HG02870 (cell line): Measurements from ENCODE around the gene COPB1.

ENCODE experiments used
- ATAC-seq: cut with Tn5 transposase; IDR thresholded peaks from one replicate; pipeline ENCODE4 v1.9.1; 2021; ENCODE audit warnings: mild to moderate bottlenecking, moderate library complexity; ENCODE audit not compliant: unreplicated experiment

Gene COPB1

GRCh38 chr11:14518820-14519219 lies 19.2 kb upstream of the COPB1 start:
- no peak for ATAC-seq

GRCh38 chr11:14513800-14514199 lies 14.2 kb upstream of the COPB1 start:
- no peak for ATAC-seq

- ATAC-seq: no peak
These were observed 6.9 kb upstream of the COPB1 start for GRCh38 chr11:14506532-14506931.

GRCh38 chr11:14503023-14503422 lies 3.4 kb upstream of the COPB1 start:
- no peak for ATAC-seq

- no peak for ATAC-seq
These were observed 2.4 kb upstream of the COPB1 start for GRCh38 chr11:14502039-14502438.

GRCh38 chr11:14500181-14500651 lies 605 bp upstream of the COPB1 start:
- ATAC-seq: peak; percentile 43

- ATAC-seq: peak; percentile 5
These were observed 442 bp downstream of the COPB1 start for GRCh38 chr11:14499178-14499559.

GRCh38 chr11:14480716-14481115 lies 18.9 kb downstream of the COPB1 start:
- no peak for ATAC-seq

- no peak for ATAC-seq
These were observed 28.5 kb downstream of the COPB1 start for GRCh38 chr11:14471127-14471526.

GRCh38 chr11:14463623-14464022 lies 36.0 kb downstream of the COPB1 start:
- no peak for ATAC-seq

- ATAC-seq: no peak
These were observed 39.5 kb downstream of the COPB1 start for GRCh38 chr11:14460147-14460546.

- ATAC-seq: no peak
These were observed 41.2 kb downstream of the COPB1 start for GRCh38 chr11:14458377-14458776.

GRCh38 chr11:14455648-14456430 lies 43.8 kb downstream of the COPB1 start:
- ATAC-seq: no peak

GRCh38 chr11:14454861-14455632 lies 44.6 kb downstream of the COPB1 start:
- ATAC-seq: no peak

GRCh38 chr11:14451825-14452224 lies 47.8 kb downstream of the COPB1 start:
- no peak for ATAC-seq

- no peak for ATAC-seq
These were observed 50.3 kb downstream of the COPB1 start for GRCh38 chr11:14449302-14449714.

- no peak for ATAC-seq
These were observed 51.4 kb downstream of the COPB1 start for GRCh38 chr11:14448240-14448639.

GRCh38 chr11:14446701-14447169 lies 52.9 kb downstream of the COPB1 start:
- ATAC-seq: no peak

GRCh38 chr11:14445542-14446530 lies 53.8 kb downstream of the COPB1 start:
- no peak for ATAC-seq

- ATAC-seq: no peak
These were observed 55.0 kb downstream of the COPB1 start for GRCh38 chr11:14444441-14445189.
